GM12875 (cell line): ENCODE data around the gene CD44.

Experiments
- H3K4me3 ChIP-seq: one replicate; pipeline ENCODE4 v1.5.1; 2011; ENCODE audit warnings: low read depth, low read length, control low read depth
- CTCF ChIP-seq: IDR thresholded peaks from 2 replicates; pipeline ENCODE4 v1.5.1; 2011; ENCODE audit warnings: low read depth, mild to moderate bottlenecking, control low read depth, inconsistent platforms, low read length, moderate library complexity, borderline replicate concordance; ENCODE audit not compliant: insufficient read depth

Gene CD44

GRCh38 chr11:35112846-35113105 is 26.2 kb upstream of the CD44 start:
- TF ChIP-seq CTCF: no peak
- H3K4me3 ChIP-seq: no peak overlapping the region

- TF ChIP-seq CTCF: no peak
These were observed 23.9 kb upstream of the CD44 start for GRCh38 chr11:35114906-35115687.

GRCh38 chr11:35115688-35116030 is 23.3 kb upstream of the CD44 start:
- no peak for TF ChIP-seq CTCF
- H3K4me3 ChIP-seq: no peak overlapping the region

More at GRCh38 chr11:35114906-35115687, 23.9 kb upstream of the CD44 start:
- no peak overlapping the region for H3K4me3 ChIP-seq

- no peak for TF ChIP-seq CTCF
- H3K4me3 ChIP-seq: no peak overlapping the region
These were observed 22.7 kb upstream of the CD44 start for GRCh38 chr11:35116245-35116644.

- no peak overlapping the region for H3K4me3 ChIP-seq
- TF ChIP-seq CTCF: no peak
These were observed 22.0 kb upstream of the CD44 start for GRCh38 chr11:35116762-35117640.

GRCh38 chr11:35118906-35119305 is 20.1 kb upstream of the CD44 start:
- H3K4me3 ChIP-seq: no peak overlapping the region
- TF ChIP-seq CTCF: no peak
